ENCODE data around the gene DBX1.

Gene DBX1

GRCh38 chr11:20122131-20122530 lies 38.1 kb downstream of the DBX1 start:
- H3K9me2 ChIP-seq (replicated peaks; ENCODE audit: insufficient read depth, low read length): no peaks in the 10 kb centered on the region
- H3K27me3 ChIP-seq (replicated peaks; ENCODE audit: insufficient read depth, low read length): no peaks in the 10 kb centered on the region
- H3F3A ChIP-seq (ENCODE audit: insufficient read depth, low read length): no peaks in the 10 kb centered on the region
- DNase-seq: no peak
- H3K79me2 ChIP-seq (ENCODE audit: low read length): no peaks in the 10 kb centered on the region
- H3K4me1 ChIP-seq (ENCODE audit: low read length): no peaks in the 10 kb centered on the region
- H3K27ac ChIP-seq (ENCODE audit: low read length): no peak overlapping the region
- H3K9ac ChIP-seq (ENCODE audit: low read length): no peak overlapping the region
- H2AFZ ChIP-seq (ENCODE audit: low read length): no peak overlapping the region
- no peak overlapping the region for H3K4me3 ChIP-seq (ENCODE audit: low read length)
- no peak for TF ChIP-seq EZH2phosphoT487 (IDR thresholded peaks at IDR 0.05; ENCODE audit: low read length)
- TF ChIP-seq EZH2 (optimal IDR thresholded peaks at IDR 0.05; ENCODE audit: low read depth, low read length): no peak
- TF ChIP-seq, protein P1, sequence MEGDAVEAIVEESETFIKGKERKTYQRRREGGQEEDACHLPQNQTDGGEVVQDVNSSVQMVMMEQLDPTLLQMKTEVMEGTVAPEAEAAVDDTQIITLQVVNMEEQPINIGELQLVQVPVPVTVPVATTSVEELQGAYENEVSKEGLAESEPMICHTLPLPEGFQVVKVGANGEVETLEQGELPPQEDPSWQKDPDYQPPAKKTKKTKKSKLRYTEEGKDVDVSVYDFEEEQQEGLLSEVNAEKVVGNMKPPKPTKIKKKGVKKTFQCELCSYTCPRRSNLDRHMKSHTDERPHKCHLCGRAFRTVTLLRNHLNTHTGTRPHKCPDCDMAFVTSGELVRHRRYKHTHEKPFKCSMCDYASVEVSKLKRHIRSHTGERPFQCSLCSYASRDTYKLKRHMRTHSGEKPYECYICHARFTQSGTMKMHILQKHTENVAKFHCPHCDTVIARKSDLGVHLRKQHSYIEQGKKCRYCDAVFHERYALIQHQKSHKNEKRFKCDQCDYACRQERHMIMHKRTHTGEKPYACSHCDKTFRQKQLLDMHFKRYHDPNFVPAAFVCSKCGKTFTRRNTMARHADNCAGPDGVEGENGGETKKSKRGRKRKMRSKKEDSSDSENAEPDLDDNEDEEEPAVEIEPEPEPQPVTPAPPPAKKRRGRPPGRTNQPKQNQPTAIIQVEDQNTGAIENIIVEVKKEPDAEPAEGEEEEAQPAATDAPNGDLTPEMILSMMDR (IDR thresholded peaks at IDR 0.05; ENCODE audit: low read length): no peak
- no peak overlapping the region for H3K4me2 ChIP-seq (ENCODE audit: low read depth, low read length)
- H3K36me3 ChIP-seq (replicated peaks; ENCODE audit: insufficient read depth, low read length): no peaks in the 10 kb centered on the region
- no peaks in the 10 kb centered on the region for H4K20me1 ChIP-seq (ENCODE audit: insufficient read depth, low read length)
- no peaks in the 10 kb centered on the region for H3K9me3 ChIP-seq (replicated peaks; ENCODE audit: insufficient read depth, low read length)

GRCh38 chr11:20120134-20120925 lies 39.9 kb downstream of the DBX1 start:
- no peak overlapping the region for H3K9ac ChIP-seq (ENCODE audit: low read length)
- no peaks in the 10 kb centered on the region for H3K36me3 ChIP-seq (replicated peaks; ENCODE audit: insufficient read depth, low read length)
- no peak for DNase-seq
- no peaks in the 10 kb centered on the region for H3K9me3 ChIP-seq (replicated peaks; ENCODE audit: insufficient read depth, low read length)
- H3K27ac ChIP-seq (ENCODE audit: low read length): no peak overlapping the region
- no peaks in the 10 kb centered on the region for H3K9me2 ChIP-seq (replicated peaks; ENCODE audit: insufficient read depth, low read length)
- H3F3A ChIP-seq (ENCODE audit: insufficient read depth, low read length): no peaks in the 10 kb centered on the region
- H3K4me2 ChIP-seq (ENCODE audit: low read depth, low read length): no peak overlapping the region
- H3K79me2 ChIP-seq (ENCODE audit: low read length): no peaks in the 10 kb centered on the region
- no peak overlapping the region for H2AFZ ChIP-seq (ENCODE audit: low read length)
- TF ChIP-seq, protein P1 (IDR thresholded peaks at IDR 0.05; ENCODE audit: low read length): no peak
- TF ChIP-seq EZH2 (optimal IDR thresholded peaks at IDR 0.05; ENCODE audit: low read depth, low read length) (no peak), EZH2phosphoT487 (IDR thresholded peaks at IDR 0.05; ENCODE audit: low read length) (no peak)
- no peaks in the 10 kb centered on the region for H3K27me3 ChIP-seq (replicated peaks; ENCODE audit: insufficient read depth, low read length)
- H3K4me3 ChIP-seq (ENCODE audit: low read length): no peak overlapping the region
- no peaks in the 10 kb centered on the region for H4K20me1 ChIP-seq (ENCODE audit: insufficient read depth, low read length)
- no peaks in the 10 kb centered on the region for H3K4me1 ChIP-seq (ENCODE audit: low read length)

GRCh38 chr11:20119315-20119714 lies 41.0 kb downstream of the DBX1 start:
- Histone ChIP-seq H4K20me1 (ENCODE audit: insufficient read depth, low read length) (no peaks in the 10 kb centered on the region), H3K9ac (ENCODE audit: low read length) (no peak overlapping the region), H3K79me2 (ENCODE audit: low read length) (no peaks in the 10 kb centered on the region), H3K9me3 (replicated peaks; ENCODE audit: insufficient read depth, low read length) (no peaks in the 10 kb centered on the region), H3F3A (ENCODE audit: insufficient read depth, low read length) (no peaks in the 10 kb centered on the region), H2AFZ (ENCODE audit: low read length) (no peak overlapping the region), H3K9me2 (replicated peaks; ENCODE audit: insufficient read depth, low read length) (no peaks in the 10 kb centered on the region), H3K27ac (ENCODE audit: low read length) (no peak overlapping the region), H3K36me3 (replicated peaks; ENCODE audit: insufficient read depth, low read length) (no peaks in the 10 kb centered on the region), H3K4me2 (ENCODE audit: low read depth, low read length) (no peak overlapping the region), H3K4me3 (ENCODE audit: low read length) (no peak overlapping the region), H3K4me1 (ENCODE audit: low read length) (no peaks in the 10 kb centered on the region), H3K27me3 (replicated peaks; ENCODE audit: insufficient read depth, low read length) (no peaks in the 10 kb centered on the region)
- no peak for DNase-seq
- TF ChIP-seq, protein P1 (IDR thresholded peaks at IDR 0.05; ENCODE audit: low read length): no peak
